DMS79 treated with DMSO at 0.1 percent for 48 hours (cell line): ENCODE results near the gene SIDT1.
A peak's percentile ranks its signal among the peaks of the same experiment; 100 is the strongest.

Source experiments
- DNase-seq: peaks from one replicate; lab custom pipeline; 2025; lab: John Stamatoyannopoulos, UW

Gene SIDT1

GRCh38 chr3:113597596-113598354 lies 65.4 kb downstream of the SIDT1 start:
- no peak for DNase-seq

DNA sequence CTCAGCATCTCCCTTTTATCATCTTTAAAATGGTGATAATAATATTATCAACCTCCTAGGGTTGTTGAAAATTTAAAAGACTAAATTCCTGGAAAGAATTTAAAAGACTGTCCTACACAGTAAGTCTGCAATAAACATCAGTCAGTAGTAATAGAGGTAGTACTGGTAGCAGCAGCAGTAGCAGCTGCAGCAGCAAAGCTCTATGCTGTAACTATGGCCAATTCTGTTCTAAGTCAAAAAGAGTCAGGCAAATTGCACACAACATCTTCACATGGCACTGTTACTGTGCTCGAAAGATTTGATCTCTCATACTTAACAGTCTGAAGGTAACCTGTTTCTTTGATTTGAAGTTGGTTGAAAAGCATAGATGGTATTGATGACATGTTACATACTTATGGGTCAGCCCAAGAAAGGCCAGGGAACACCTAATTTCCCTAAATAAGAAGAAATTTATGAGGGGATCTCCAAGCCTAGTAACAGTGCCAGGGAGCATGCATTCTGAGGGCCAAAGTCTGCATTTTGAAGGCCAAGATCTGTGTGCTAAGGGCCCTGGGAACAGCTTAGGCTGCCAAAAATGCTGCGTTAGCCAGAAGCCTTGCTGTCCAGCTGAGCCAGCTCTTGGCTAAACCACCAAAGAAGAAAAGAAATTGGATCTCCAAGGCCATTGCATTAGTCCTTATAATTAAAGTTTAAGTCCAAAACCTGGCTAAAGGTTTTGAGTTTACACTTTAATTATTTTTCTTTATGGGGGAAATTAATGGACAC lies 68.2 kb downstream of the SIDT1 start:
- DNase-seq: no peak

DNA sequence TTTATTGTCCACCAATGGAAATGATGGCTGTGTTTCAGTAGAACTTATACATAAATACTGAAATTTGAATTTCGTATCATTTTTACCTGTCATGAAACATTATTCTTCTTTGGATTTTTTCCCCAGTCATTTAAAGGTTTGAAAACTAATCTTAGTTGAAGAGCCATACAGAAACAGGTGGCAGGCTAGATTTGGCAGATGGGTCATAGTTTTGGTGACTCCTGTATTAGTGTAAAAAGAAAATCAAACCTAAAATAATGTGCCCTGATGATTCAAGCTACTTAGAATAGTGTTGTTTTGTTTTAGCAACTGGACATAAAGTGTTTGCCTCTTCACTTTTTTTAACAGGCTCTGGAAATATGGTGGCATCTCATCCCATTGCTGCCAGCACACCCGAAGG lies 68.9 kb downstream of the SIDT1 start:
- no peak for DNase-seq

DNA sequence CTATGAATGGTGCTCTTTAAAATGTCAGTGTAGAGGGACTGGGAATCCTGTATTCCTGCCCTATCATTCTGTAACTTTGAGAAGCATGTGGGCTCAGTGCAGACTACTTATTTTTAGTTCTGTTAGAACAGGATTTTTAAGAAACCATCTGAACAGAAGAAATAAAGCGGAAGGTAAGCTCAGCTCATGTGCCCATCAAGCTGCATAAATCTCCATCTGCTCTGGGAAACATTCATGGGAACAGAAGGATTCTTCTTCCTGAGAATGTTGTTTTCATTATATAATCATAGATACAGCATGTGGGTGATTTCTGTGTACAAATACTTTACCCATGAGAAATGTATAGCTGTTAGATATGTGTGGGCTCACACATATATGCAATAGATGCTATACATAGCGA lies 69.9 kb downstream of the SIDT1 start:
- no peak for DNase-seq

DNA sequence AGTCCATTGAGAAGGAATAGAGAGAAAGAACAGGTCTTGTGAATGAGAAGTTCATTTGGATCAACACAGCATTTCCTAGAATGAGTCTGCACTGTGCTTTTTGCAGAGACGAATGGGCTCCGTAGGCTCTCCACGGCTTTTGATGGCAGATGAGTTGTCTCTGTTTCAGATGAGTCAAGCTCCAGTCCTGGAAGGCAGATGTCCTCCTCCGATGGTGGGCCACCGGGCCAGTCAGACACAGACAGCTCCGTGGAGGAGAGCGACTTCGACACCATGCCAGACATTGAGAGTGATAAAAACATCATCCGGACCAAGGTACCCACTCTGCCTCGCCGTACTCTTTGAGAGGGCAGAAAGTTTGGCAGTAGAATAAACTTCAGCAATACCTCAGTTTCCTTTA lies 70.5 kb downstream of the SIDT1 start:
- DNase-seq: no peak

GRCh38 chr3:113606539-113607218 lies 74.3 kb downstream of the SIDT1 start:
- DNase-seq: no peak

DNA sequence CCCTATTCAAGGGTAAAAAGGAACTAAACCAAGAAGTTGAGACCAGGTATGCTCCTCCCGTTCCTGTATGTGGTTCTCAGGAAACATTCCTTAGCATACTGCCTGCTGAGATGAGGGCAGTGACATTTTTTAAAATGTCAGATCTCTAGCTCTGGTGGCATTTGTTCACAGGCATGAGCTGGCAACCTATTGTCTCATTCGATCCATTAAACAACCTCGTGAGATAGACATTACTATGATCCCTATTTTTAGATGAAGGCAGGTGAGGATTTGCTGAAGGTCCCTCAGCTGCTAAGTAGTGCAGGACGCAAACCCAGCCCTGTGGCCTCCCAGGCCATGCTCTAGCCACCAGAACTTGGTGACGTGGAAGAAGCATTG lies 74.9 kb downstream of the SIDT1 start:
- no peak for DNase-seq

GRCh38 chr3:113614402-113614801 lies 82.0 kb downstream of the SIDT1 start:
- DNase-seq: no peak

GRCh38 chr3:113615976-113616375 lies 83.6 kb downstream of the SIDT1 start:
- DNase-seq: no peak

GRCh38 chr3:113617726-113618125 lies 85.4 kb downstream of the SIDT1 start:
- no peak for DNase-seq

GRCh38 chr3:113620091-113620490 lies 87.7 kb downstream of the SIDT1 start:
- DNase-seq: no peak

GRCh38 chr3:113623324-113623723 lies 91.0 kb downstream of the SIDT1 start:
- no peak for DNase-seq

- DNase-seq: no peak
These were observed 91.5 kb downstream of the SIDT1 start for GRCh38 chr3:113623811-113624210.

DNA sequence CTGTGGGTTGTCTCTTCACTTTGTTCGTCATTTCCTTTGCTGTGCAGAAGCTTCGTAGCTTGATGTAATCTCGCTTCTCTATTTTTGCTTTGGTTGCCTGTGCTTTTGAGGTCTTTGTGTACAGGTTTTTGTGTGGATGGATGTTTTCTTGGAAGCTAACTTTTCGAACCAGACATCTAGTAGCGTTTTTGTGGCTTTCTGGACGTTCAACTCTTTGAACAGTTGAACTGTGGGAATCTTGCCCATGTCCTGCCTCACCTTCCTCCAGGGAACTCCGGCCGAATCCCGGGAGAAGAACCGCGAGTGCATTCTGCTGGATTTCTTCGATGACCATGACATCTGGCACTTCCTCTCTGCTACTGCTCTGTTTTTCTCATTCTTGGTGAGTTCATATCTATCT lies 93.5 kb downstream of the SIDT1 start:
- DNase-seq: no peak

DNA sequence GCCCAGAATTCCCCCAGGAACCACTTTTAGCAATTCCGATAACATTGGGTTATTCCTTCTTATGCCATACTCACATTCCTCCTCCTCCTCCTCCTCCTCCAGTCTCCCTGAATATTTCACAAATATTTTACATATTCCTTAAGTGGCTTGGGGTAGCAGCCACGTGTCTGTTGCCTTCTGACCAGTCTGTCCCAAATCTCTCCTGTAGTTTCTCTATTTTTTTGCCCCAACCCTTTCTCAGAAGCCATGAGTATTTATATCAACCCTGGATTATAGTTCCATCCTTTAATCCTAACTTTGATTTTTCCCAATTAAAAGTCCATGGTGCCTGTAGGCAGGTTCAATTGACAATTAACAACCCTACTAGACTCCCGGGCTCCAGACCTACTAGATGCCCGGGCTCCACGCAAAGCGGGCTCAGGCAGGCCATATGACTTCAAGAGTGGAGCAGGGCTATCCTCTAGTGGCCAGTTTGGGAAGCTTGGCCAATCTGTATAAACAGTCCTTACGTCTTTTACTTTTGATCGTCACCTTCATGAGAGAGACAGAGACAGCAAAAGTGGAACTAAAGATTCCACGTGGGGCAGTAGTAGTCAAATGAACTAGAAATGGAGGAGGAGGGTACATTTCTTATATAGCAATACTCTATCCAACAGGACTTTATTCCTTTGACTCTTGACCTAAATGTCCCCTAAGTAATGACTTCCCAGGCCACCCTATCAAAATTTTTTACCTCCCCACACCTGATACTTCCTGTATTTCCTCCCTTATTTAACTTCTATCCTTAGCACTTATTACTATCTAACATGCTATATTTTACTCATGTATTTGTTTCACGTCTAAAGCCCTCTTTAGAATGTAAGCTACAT lies 94.4 kb downstream of the SIDT1 start:
- DNase-seq: peak; percentile 31

- no peak for DNase-seq
These were observed 96.0 kb downstream of the SIDT1 start for GRCh38 chr3:113628316-113628715.

- DNase-seq: no peak
These were observed 96.4 kb downstream of the SIDT1 start for GRCh38 chr3:113628788-113629187.

- peak; percentile 90 for DNase-seq
These were observed 97.4 kb downstream of the SIDT1 start for GRCh38 chr3:113629584-113630421.

DNA sequence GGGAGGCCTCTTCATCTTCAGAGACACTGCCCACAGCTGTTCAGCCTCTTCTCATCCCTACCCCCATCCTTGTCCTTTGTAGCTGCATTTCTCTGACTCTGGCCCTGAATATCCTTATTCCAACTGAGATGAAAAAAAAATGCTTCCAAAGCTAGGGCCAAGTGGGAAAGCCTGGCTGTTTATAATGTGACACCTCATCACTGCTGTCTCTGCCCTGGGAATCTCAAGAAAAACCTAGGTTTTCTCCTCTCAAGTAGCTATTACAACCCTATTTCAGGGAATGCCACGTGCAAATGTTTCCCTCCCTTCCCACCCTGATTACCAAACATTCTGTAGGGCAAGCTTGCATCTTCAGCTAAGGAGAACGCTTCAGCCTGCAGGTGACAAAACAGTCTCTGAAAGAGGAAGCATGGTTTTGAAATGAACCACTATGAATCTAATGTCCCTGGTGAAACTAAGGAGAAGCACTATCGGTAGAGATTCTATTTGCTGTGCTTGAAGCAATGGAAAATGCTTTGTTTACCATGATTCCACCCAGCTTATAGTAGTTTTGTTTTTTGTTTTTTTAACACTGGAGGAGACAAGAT lies 98.7 kb downstream of the SIDT1 start:
- DNase-seq: no peak

- DNase-seq: no peak
These were observed 99.2 kb downstream of the SIDT1 start for GRCh38 chr3:113631573-113631972.
